ENCODE results near the gene SPRY4. TPM values are rescaled to one million over a fixed set of nuclear protein-coding genes. Genes with fewer than 3 reads are reported as not detected.
"Not testable (repeated sequence)": the region's sequence is repeated elsewhere in the genome, so short reads cannot be mapped to it uniquely, and the experiment has no call there.

The SPRY4 gene, protein sequence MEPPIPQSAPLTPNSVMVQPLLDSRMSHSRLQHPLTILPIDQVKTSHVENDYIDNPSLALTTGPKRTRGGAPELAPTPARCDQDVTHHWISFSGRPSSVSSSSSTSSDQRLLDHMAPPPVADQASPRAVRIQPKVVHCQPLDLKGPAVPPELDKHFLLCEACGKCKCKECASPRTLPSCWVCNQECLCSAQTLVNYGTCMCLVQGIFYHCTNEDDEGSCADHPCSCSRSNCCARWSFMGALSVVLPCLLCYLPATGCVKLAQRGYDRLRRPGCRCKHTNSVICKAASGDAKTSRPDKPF
- 14.8 and 19.4 TPM in 2 replicates for total RNA-seq
- long read RNA-seq, partial matches to known transcripts, result 0 of 1 reads
- long read RNA-seq, other reads (novel, unspliced or antisense), result 1 of 1 reads

GRCh38 chr5:142324871-142325724 is at the start of gene SPRY4:
TSS of gene SPRY4 (minus strand) at chr5:142325021. CDS start at chr5:142315108, 9,913 bp downstream.
- Mint-ChIP-seq H3K27me3 (no peaks in the 10 kb centered on the region), H3K27ac (peak within 1 kb of the TSS; percentile 95), H3K36me3 (ENCODE audit: insufficient read depth) (no peaks in the 10 kb centered on the region), H3K9me3 (ENCODE audit: low read depth) (no peaks in the 10 kb centered on the region), H3K4me3 (ENCODE audit: low read depth) (peak within 1 kb of the TSS; percentile 91), H3K4me1 (ENCODE audit: low read depth) (peaks cover 50% of the 10 kb centered on the region)
- TF ChIP-seq, protein P1, sequence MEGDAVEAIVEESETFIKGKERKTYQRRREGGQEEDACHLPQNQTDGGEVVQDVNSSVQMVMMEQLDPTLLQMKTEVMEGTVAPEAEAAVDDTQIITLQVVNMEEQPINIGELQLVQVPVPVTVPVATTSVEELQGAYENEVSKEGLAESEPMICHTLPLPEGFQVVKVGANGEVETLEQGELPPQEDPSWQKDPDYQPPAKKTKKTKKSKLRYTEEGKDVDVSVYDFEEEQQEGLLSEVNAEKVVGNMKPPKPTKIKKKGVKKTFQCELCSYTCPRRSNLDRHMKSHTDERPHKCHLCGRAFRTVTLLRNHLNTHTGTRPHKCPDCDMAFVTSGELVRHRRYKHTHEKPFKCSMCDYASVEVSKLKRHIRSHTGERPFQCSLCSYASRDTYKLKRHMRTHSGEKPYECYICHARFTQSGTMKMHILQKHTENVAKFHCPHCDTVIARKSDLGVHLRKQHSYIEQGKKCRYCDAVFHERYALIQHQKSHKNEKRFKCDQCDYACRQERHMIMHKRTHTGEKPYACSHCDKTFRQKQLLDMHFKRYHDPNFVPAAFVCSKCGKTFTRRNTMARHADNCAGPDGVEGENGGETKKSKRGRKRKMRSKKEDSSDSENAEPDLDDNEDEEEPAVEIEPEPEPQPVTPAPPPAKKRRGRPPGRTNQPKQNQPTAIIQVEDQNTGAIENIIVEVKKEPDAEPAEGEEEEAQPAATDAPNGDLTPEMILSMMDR (IDR thresholded peaks at IDR 0.05; ENCODE audit: unreplicated experiment), result no peak
- peak; percentile 93 for DNase-seq (ENCODE audit: low spot score, unreplicated experiment)

- Mint-ChIP-seq H3K9me3 (ENCODE audit: low read depth) (no peaks in the 10 kb centered on the region), H3K27ac (no peak overlapping the region), H3K4me3 (ENCODE audit: low read depth) (no peak overlapping the region), H3K27me3 (no peaks in the 10 kb centered on the region), H3K36me3 (ENCODE audit: insufficient read depth) (no peaks in the 10 kb centered on the region), H3K4me1 (ENCODE audit: low read depth) (no peaks in the 10 kb centered on the region)
- TF ChIP-seq, protein P1 (IDR thresholded peaks at IDR 0.05; ENCODE audit: unreplicated experiment), result no peak
- no peak for DNase-seq (ENCODE audit: low spot score, unreplicated experiment)
These were observed 43.7 kb upstream of the SPRY4 start for GRCh38 chr5:142368529-142368928.

GRCh38 chr5:142366007-142366406 is 41.2 kb upstream of the SPRY4 start:
- TF ChIP-seq, protein P1 (IDR thresholded peaks at IDR 0.05; ENCODE audit: unreplicated experiment), result no peak
- peaks cover 6% of the 10 kb centered on the region for H3K4me1 Mint-ChIP-seq (ENCODE audit: low read depth)
- H3K27me3 Mint-ChIP-seq, result no peaks in the 10 kb centered on the region
- H3K4me3 Mint-ChIP-seq (ENCODE audit: low read depth), result no peak overlapping the region
- no peaks in the 10 kb centered on the region for H3K9me3 Mint-ChIP-seq (ENCODE audit: low read depth)
- H3K36me3 Mint-ChIP-seq (ENCODE audit: insufficient read depth), result no peaks in the 10 kb centered on the region
- H3K27ac Mint-ChIP-seq, result no peak overlapping the region
- no peak for DNase-seq (ENCODE audit: low spot score, unreplicated experiment)

DNA sequence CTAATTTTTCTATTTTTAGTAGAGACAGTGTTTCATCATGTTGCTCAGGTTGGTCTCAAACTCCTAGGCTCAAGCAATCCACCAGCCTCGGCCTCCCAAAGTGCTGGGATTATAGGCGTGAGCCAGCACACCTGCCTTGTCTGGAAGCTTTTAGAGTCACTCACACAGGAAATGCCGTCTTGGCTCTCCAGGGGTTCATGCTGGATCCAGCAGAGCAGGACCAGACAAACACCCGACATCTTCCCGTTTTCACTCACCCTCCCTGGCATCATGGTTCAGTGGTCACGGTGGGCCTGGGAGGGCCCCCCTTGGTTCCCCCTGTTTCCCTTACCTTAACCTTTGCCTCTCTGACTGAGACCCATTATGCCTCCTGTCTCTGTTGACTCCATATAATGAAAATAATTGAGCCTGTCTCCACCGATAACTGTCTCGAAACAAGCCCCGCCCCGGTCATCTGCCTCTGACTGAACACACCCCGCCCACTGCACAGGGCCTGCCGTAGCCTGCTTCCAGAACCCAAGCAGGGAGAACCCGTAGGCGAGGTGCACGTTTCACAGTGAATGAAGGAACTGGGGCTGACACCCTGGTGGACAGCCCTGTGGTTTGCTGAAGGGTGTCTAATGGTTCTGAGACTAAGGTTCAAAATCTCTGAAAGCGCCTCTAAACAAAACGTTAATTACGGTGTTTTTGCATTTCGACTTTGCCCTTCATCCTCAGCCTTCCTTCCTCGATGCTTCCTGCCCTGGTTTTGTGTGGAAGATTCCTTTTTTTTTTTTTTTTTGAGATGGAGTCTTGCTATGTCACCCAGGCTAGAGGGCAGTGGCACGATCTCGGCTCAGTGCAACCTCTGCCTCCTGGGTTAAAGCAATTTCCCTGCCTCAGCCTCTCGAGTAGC is 39.7 kb upstream of the SPRY4 start:
- H3K36me3 Mint-ChIP-seq (ENCODE audit: insufficient read depth), result no peaks in the 10 kb centered on the region
- H3K27ac Mint-ChIP-seq, result no peak overlapping the region
- no peak for DNase-seq (ENCODE audit: low spot score, unreplicated experiment)
- no peak overlapping the region for H3K4me3 Mint-ChIP-seq (ENCODE audit: low read depth)
- no peaks in the 10 kb centered on the region for H3K27me3 Mint-ChIP-seq
- TF ChIP-seq, protein P1 (IDR thresholded peaks at IDR 0.05; ENCODE audit: unreplicated experiment), result no peak
- H3K4me1 Mint-ChIP-seq (ENCODE audit: low read depth), result peaks cover 18% of the 10 kb centered on the region
- H3K9me3 Mint-ChIP-seq (ENCODE audit: low read depth), result no peaks in the 10 kb centered on the region

- Mint-ChIP-seq H3K4me1 (ENCODE audit: low read depth) (peaks cover 18% of the 10 kb centered on the region), H3K27me3 (no peaks in the 10 kb centered on the region), H3K36me3 (ENCODE audit: insufficient read depth) (no peaks in the 10 kb centered on the region), H3K27ac (no peak overlapping the region), H3K9me3 (ENCODE audit: low read depth) (no peaks in the 10 kb centered on the region), H3K4me3 (ENCODE audit: low read depth) (no peak overlapping the region)
- DNase-seq (ENCODE audit: low spot score, unreplicated experiment), result no peak
- TF ChIP-seq, protein P1 (IDR thresholded peaks at IDR 0.05; ENCODE audit: unreplicated experiment), result no peak
These were observed 38.8 kb upstream of the SPRY4 start for GRCh38 chr5:142363619-142363963.

DNA sequence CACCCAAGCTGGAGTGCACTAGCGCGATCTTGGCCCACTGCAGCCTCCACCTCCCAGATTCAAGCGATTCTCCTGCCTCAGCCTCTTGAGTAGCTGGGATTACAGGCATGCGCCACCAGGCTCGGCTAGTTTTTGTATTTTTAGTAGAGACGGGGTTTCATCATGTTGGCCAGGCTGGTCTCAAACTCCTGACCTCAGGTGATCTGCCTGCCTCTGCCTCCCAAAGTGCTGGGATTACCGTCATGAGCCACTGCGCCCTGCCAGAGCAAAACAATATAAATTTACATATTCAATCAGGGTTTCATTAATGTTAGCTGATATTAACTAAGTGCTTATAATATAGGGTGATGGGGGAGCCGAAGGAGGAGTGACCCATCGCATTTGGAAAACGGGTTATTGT is 37.4 kb upstream of the SPRY4 start:
- peaks cover 20% of the 10 kb centered on the region for H3K4me1 Mint-ChIP-seq (ENCODE audit: low read depth)
- not testable (repeated sequence) for H3K9me3 Mint-ChIP-seq (ENCODE audit: low read depth); H3K36me3 Mint-ChIP-seq (ENCODE audit: insufficient read depth); H3K4me3 Mint-ChIP-seq (ENCODE audit: low read depth); DNase-seq (ENCODE audit: low spot score, unreplicated experiment); H3K27me3 Mint-ChIP-seq; H3K27ac Mint-ChIP-seq

Measured in progenitor cell of endocrine pancreas (in vitro differentiated cells).